ENCODE data around the gene EZH2. TPM values are rescaled to one million over a fixed set of nuclear protein-coding genes. Genes with fewer than 3 reads are reported as not detected.

Gene EZH2
- total RNA-seq, 6 experiments from 2014 or later: 1.2 to 4.2 (median 1.9) TPM

DNA sequence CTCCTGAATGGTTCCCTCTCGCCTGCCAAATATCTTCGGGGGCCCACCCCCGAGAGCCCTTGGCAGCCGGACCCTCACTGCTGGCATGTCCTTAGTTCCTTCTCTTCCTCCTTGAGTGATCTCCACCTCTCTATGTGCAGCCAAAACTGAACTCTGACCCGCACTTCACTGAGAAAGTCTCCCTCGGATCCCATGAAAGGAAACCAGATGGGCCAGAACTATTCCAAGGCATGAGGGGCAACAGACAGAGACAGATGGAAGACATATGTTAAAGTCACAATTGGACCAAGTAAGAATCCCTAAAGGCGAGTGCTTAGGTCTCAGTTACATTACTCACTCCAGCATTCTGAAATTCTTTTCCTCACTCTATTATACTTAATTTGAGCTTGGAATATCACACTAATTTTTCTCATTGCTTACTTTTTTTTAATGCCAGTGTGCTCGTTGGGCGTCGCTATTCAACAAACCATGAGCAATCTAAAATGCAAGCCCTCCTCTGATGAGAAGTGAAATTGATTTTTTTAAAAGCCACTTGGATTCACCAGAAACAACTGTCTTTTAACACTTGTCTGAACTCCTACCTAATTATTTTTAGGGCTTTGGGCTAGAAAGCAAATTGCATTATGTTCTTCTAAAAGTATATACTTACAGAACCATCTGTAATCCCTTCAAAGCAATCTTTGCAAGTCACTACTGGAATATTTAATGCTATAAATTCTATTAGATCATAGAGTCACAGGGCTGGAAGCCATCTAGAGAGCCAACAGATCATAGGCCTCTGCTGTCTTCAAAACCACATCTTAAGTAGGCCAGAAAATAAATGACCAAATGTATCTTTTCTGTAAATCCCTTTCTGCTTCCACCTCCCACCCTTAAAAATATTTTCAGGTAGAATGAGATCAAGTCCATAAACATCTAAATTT lies 43.3 kb upstream of the EZH2 start:
- DNase-seq (no peak), ATAC-seq (no peak)
- no peak overlapping the region for H3K4me3 ChIP-seq
- intact Hi-C loops (cut with DNase I): no loop called here
- no peak for TF ChIP-seq POLR2A (IDR thresholded peaks at IDR 0.05)
- TF ChIP-seq, protein P1, sequence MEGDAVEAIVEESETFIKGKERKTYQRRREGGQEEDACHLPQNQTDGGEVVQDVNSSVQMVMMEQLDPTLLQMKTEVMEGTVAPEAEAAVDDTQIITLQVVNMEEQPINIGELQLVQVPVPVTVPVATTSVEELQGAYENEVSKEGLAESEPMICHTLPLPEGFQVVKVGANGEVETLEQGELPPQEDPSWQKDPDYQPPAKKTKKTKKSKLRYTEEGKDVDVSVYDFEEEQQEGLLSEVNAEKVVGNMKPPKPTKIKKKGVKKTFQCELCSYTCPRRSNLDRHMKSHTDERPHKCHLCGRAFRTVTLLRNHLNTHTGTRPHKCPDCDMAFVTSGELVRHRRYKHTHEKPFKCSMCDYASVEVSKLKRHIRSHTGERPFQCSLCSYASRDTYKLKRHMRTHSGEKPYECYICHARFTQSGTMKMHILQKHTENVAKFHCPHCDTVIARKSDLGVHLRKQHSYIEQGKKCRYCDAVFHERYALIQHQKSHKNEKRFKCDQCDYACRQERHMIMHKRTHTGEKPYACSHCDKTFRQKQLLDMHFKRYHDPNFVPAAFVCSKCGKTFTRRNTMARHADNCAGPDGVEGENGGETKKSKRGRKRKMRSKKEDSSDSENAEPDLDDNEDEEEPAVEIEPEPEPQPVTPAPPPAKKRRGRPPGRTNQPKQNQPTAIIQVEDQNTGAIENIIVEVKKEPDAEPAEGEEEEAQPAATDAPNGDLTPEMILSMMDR (IDR thresholded peaks at IDR 0.05): no peak
- H3K27ac ChIP-seq: no peak overlapping the region
- WGBS (ENCODE audit: insufficient coverage, low coverage, low lambda C conversion rate, missing lambda C conversion rate): 76% methylated on average over 10 of the region's 10 CpGs
- H3K9me3 ChIP-seq: no peaks in the 10 kb centered on the region
- H3K36me3 ChIP-seq: no peaks in the 10 kb centered on the region
- no peaks in the 10 kb centered on the region for H3K27me3 ChIP-seq
- H3K4me1 ChIP-seq: no peaks in the 10 kb centered on the region

DNA sequence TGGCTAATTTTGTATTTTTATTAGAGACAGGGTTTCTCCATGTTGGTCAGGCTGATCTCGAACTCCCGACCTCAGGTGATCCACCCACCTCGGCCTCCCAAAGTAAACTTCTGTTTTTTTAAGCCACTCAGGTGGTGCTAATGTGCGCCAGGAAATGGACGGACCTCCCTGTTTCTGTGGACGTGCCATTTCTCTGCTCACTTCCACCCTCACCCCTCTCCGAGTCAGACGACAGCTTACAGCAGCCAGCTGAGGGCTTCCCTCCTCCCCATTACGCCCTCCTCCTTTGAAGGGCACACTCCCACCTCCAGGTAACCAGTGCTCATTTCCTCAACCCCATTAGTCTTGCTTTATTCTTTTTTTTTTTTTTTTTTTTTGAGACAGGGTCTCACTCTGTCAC lies 41.7 kb upstream of the EZH2 start:
- H3K4me1 ChIP-seq: no peaks in the 10 kb centered on the region
- DNase-seq (no peak), ATAC-seq (no peak)
- no peaks in the 10 kb centered on the region for H3K36me3 ChIP-seq
- no peak overlapping the region for H3K27ac ChIP-seq
- WGBS (ENCODE audit: insufficient coverage, low coverage, low lambda C conversion rate, missing lambda C conversion rate): 92% methylated on average over 9 of the region's 9 CpGs
- no peaks in the 10 kb centered on the region for H3K27me3 ChIP-seq
- H3K4me3 ChIP-seq: no peak overlapping the region
- intact Hi-C loops (cut with DNase I): no loop called here
- no peak for TF ChIP-seq POLR2A (IDR thresholded peaks at IDR 0.05)
- TF ChIP-seq, protein P1 (IDR thresholded peaks at IDR 0.05): no peak
- H3K9me3 ChIP-seq: no peaks in the 10 kb centered on the region

DNA sequence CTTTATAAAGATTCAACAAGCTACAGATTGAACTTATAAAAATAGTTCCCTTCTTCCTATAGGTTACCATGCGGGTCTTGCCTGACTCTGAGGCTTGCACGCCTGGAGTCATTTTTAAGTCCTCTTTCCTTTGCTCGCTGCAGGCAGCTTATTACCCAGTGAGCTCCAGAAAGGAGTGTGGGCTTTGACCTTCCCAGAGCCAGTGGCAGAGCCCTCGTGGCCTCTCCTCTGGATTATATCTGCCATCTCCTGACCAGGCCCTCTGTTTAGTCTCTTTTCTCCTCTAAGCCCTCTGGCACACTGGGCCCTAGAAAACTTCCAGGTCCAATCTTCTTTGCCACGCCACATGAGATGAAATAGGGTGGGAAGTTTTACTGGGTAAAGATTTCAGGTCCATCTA lies 39.9 kb upstream of the EZH2 start:
- WGBS (ENCODE audit: insufficient coverage, low coverage, low lambda C conversion rate, missing lambda C conversion rate): 76% methylated on average over 4 of the region's 5 CpGs
- Histone ChIP-seq H3K4me3 (no peak overlapping the region), H3K9me3 (no peaks in the 10 kb centered on the region), H3K27ac (no peak overlapping the region), H3K27me3 (no peaks in the 10 kb centered on the region), H3K4me1 (no peaks in the 10 kb centered on the region), H3K36me3 (no peaks in the 10 kb centered on the region)
- DNase-seq (no peak), ATAC-seq (no peak)
- intact Hi-C loops (cut with DNase I): no loop called here
- TF ChIP-seq, protein P1 (IDR thresholded peaks at IDR 0.05): no peak
- no peak for TF ChIP-seq POLR2A (IDR thresholded peaks at IDR 0.05)

DNA sequence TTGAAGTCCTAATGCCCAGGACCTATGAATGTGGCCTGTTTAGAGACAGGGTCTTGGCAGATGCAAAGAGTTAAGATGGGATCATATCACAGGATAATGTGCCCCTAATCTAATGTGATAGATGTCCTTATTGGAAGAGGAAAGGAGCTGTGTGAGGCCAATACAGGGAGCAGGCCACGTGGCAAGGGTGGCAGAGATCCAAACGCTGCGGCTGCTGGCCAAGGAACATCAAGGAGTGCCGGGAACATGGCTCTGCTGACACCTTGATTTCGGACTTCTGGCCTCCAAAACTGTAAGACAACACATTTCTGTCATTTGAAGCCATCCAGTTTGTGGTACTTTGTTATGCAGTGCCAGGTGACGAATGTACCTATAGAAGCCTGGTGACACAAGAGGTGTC lies 37.7 kb upstream of the EZH2 start:
- WGBS (ENCODE audit: insufficient coverage, low coverage, low lambda C conversion rate, missing lambda C conversion rate): 77% methylated on average over 3 of the region's 6 CpGs
- DNase-seq (no peak), ATAC-seq (no peak)
- TF ChIP-seq, protein P1 (IDR thresholded peaks at IDR 0.05): no peak
- no peak for TF ChIP-seq POLR2A (IDR thresholded peaks at IDR 0.05)
- Histone ChIP-seq H3K4me1 (no peaks in the 10 kb centered on the region), H3K36me3 (no peaks in the 10 kb centered on the region), H3K4me3 (no peak overlapping the region), H3K27ac (no peak overlapping the region), H3K27me3 (no peaks in the 10 kb centered on the region), H3K9me3 (no peaks in the 10 kb centered on the region)
- intact Hi-C loops (cut with DNase I): no loop called here

Measured in right lobe of liver (tissue), 6 donors.